SIG-M5 (cell line): ENCODE data around the gene NAA16.
"Not testable (repeated sequence)": the region's sequence is repeated elsewhere in the genome, so short reads cannot be mapped to it uniquely, and the experiment has no call there.

Experiments
- DNase-seq: peaks from one replicate; lab custom pipeline; 2025; lab: John Stamatoyannopoulos, UW

NAA16 gene

GRCh38 chr13:41310963-41311405, at the start of gene NAA16:
Gene NAA16, plus strand, starts transcription at chr13:41311267. Its CDS starts 262 bp downstream, at chr13:41311529.
- DNase-seq = peak; percentile 40

DNA sequence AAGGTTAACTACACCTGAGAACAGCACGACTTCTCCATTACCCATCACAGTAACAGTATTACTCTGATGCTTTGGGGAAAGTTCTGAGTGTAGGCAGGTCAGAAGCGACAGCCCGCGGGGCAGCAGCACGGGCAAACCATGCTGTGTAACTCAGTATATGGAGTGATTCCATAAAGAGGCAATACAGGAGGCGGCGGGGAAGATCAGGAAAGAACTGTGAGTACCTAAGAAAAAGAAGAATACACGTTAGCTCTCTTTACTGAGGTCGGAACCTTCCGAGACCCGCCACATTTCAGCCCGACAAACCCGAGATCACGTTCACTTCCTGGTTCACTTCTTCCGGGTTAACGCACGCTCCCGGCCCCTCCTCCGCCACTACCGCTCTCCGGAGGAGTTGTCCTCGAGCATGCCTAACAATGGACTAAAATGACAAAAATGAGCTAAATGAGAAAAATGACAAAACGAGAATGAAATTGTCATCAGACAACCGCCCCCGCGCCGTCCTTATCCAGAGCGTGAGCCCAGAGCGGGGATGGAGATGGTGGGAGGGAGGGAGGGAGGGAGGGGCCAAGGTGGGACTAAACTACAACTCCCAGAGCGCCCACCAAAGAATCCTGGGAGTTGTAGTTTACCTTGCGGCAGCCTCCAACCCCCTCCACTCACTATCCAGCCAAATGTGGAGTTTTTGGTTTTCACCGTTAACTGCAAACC, 47.7 kb upstream of the NAA16 start, which contains the start of gene MTRF1:
MTRF1 (minus strand) TSS at position 316 of the 711 bp plus-strand sequence. CDS start 2,669 bp downstream, outside the sequence.
- peak; percentile 35 for DNase-seq

- no peak for DNase-seq
Measured at GRCh38 chr13:41267106-41267505, 44.0 kb upstream of the NAA16 start.

GRCh38 chr13:41268764-41269163, 42.3 kb upstream of the NAA16 start:
- DNase-seq = no peak

DNA sequence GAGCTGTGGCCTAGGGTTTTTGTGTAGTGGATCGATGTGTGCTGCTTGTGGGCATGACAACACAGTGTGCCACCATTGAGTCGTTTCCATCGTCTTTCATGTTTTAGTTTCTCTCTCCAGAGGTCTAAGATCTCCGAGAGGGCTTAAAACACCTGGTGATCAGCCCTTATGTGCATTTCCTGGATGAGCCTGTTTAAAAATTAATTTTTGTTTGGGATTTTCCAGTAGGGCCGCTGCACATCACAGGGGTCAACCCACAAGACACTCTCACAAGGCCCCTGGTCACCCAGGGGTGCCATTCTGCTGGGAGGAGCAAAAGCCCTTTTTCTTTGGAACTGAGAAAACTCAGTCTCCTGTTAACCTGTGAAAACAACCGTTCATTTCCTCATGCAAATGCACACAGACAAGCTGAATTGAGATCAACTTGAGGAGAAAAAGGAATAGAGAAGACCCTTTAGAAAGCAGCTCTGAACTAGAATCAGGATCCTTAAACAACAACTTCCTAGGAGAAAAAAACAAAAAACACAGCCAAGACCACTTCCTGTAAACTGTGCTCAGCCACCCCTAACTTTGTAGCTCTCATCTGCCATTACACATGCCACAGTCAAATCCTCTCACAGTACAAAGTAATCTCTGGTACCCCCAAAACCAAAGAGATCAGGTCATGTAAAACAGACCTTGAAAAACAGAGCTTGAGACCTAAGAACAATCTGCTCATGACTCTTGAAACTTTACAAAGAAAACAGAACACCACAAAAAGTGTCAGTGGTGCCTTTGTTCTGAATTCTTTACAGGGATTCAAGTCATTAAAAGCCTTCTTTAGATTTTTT, 39.4 kb upstream of the NAA16 start:
- no peak for DNase-seq

GRCh38 chr13:41273831-41274441, 37.1 kb upstream of the NAA16 start:
- no peak for DNase-seq

DNA sequence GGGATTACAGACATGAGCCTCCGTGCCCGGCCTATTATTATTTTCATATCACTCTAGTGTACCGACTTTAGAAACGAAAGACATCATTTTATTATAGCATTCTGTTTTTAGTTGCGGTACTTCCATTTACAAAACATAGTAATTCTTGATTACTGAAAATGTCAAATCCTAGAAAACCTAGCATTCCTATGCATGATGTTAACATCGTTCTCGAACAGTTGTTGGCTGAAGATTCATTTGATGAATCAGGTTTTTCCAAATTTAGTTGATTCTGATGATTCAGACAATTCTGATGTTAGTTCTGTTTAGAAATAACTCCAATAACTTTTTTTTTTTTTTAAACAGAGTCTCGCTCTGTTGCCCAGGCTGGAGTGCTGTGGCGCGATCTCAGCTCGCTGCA, 36.2 kb upstream of the NAA16 start:
- DNase-seq = no peak

DNA sequence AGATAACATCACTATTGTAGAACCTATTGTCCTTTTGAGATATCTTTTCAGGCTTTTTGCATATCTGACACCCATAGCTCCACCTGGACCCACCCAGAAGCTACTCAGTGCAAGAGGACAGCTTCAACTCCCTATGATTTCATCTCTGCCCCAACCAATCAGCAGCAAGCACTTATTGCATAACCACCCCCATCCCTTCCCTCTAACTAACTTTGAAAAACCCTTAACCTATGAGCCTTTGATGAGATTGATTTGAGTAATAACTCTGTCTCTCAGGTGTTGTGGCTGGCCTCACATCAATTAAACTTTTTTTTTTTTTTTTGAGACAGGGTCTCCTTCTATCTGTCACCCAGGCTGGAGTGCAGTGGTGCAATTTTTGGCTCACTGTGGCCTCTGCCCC, 34.2 kb upstream of the NAA16 start:
- DNase-seq = no peak

DNA sequence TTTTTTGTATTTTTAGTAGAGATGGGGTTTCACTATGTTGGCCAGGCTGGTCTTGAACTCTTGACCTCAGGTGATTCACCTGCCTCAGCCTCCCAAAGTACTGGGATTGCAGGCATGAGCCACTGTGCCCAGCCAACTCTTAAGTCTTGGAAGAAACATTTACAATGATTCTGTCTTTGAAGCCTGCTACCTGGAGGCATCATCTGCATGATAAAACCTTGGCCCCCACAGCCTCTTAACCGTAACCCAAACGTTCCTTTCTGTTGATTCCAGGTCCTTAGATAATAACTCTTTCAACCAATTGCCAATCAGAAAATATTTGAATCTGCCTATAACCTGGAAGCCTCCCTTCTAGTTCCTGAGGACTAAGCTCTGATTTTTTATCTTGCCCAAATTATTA, 31.9 kb upstream of the NAA16 start:
- not testable (repeated sequence) for DNase-seq

DNA sequence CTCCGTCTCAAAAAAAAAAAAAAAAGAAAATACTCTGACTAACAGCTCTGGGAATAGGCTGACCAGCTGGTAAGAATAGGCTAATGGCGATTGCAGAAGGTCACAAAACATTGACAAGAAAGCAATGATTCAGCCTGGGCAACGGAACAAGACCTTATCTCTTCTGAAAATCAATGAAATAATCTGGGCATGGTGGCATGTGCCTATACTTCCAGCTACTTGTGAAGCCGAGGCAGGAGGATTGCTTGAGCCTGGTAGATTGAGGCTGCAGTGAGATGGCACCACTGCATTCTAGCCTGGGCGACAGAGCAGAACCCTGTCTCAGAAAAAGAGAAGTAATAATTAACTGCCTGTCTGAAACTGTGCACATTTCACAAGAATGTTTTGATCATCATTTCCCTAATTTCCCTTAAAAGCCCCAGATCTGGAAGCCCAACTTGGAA, 28.9 kb upstream of the NAA16 start:
- peak; percentile 21 for DNase-seq

DNA sequence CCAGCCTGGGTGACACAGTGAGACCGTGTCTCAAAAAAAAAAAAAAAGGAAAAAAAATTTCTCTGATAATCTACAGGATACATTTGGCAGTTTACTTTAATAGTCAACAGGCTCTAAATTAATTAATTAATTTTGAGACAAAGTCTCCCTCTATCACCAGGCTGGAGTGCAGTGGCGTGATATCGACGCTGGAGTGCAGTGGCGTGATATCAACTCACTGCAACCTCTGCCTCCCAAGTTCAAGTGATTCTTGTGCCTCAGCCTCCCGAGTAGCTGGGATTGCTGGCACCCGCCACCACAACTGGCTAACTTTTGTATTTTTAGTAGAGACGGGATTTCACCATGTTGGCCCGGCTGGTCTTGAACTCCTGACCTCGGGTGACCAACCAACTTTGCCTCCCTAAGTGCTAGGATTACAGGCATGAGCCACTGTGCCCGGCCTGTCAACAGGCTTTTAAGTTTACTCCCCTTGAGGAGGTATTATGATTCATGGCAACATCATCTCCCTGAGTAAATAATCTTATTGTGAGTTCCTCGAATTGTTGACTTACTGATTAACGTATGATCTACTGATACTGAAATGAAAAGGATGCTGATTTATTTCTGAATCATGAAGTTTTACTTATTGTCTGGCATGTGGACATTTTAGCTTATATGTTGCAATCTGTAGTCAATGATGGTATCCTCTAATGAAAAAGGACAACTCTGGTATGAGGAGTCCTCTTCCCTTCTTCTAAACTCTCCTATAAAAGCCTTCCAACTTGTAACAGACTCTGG, 26.4 kb upstream of the NAA16 start:
- DNase-seq = no peak

DNA sequence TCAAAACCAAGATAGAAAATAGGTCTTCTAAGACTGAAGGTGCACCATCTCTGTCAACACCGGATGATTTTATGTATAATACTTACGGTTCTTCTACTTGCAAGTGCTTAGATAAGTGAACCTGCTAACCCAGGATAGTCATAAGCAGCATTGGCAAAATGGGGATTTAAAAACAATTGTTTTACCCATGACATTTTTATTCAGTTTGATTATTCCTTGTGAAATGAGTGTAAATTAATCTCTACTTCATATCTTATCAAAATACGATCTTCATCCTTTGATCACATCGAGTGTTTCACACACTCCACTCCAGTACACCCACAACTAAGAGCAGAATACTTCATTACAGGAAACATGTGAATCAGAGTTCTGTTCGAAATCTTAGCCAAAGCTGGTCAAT, 24.7 kb upstream of the NAA16 start:
- DNase-seq = no peak

- DNase-seq = peak; percentile 32
Measured at GRCh38 chr13:41289463-41289881, 21.6 kb upstream of the NAA16 start.

DNA sequence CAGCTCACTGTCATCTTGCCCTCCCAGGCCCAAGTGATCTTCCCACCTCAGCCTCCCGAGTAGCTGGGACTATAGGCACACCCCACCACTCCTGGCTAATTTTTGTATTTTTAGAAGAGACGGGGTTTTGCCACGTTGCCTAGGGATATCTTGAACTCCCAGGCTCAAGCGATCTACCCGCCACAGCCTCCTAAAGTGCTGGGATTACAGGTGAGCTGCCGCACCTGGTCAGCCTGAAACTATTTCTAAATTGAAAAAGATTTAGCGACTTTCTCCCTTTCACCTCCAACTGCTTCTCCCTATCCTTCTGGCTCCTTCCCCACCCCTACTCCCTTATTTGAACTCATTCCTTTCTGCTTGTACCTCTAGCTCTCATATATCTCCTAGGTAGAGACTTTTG, 19.8 kb upstream of the NAA16 start:
- DNase-seq = no peak

DNA sequence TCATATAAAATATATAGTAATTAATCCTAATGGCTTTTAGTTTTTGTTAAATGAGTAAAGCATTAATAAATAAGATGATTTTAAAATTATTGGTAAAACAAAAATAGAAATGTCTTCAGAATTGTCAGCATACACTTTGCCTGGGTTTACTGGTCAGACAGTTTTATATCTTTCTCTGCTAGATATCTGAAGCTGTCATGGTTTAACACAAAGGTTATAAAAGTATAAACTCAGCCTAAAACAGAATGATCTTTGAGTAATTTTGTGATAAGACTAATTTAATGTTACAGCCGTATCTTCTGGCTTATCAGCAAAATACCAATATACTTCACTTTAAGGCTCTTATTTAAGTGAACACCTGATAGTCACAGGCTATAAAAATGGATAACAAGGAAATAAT, 17.8 kb upstream of the NAA16 start:
- DNase-seq = no peak

GRCh38 chr13:41294914-41295313, 16.2 kb upstream of the NAA16 start:
- no peak for DNase-seq

DNA sequence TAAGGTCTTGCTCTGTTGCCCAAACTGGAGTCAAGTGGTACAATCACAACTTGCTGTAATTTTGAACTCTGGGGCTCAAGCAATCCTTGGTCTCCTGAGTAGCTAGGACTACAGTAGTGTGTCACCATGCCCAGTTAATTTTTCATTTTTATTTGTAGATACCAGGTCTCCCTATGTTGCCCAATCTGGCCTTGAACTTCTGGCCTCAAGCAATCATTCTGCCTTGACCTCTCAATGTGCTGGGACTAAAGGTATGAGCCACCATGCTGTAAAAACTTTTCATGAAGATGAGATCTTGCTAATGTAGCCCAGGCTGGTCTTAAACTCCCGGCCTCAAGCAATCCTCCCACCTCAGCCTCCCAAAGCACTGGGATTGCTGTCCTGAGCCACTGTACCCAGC, 15.1 kb upstream of the NAA16 start:
- DNase-seq = no peak

GRCh38 chr13:41296879-41297646, 14.0 kb upstream of the NAA16 start:
- DNase-seq = no peak

GRCh38 chr13:41299316-41300094, 11.6 kb upstream of the NAA16 start:
- DNase-seq = no peak

- DNase-seq = no peak
Measured at GRCh38 chr13:41302743-41303142, 8.3 kb upstream of the NAA16 start.
